Panc1 (cell line): ENCODE data around the gene ISCA2. TPM values are rescaled to one million over a fixed set of nuclear protein-coding genes. Genes with fewer than 3 reads are reported as not detected.
A peak's percentile ranks its signal among the peaks of the same experiment; 100 is the strongest.

Experiments
- ATAC-seq: fragments of 200-7000 bp; cut with Tn5 transposase; 2 replicates; pipeline ENCODE4 v1.9.1; 2020; ENCODE audit warnings: mild to moderate bottlenecking, moderate library complexity
- BruUV-seq: library from RNA; stranded (reverse); fragments of 400-500 nt; replicated peaks from 2 replicates; lab custom pipeline; 2021; lab: Mats Ljungman, UMichigan
- CTCF ChIA-PET: fragments of 300-600 bp; sonication (Branson Sonifier 250); formaldehyde crosslinking; loops from one replicate; lab custom pipeline; 2022; ENCODE audit warnings: antibody characterized with exemption; lab: Charles Lee
- POLR2A ChIA-PET: fragments of 300-600 bp; sonication (Branson Sonifier 250); formaldehyde crosslinking; loops from one replicate; lab custom pipeline; 2022; ENCODE audit warnings: antibody characterized with exemption; lab: Charles Lee
- DNase-seq: peaks from one replicate; pipeline ENCODE4 v3.0.0-alpha.2; 2010; ENCODE audit warnings: low read depth, low spot score
- H3K27ac ChIP-seq: 2 replicates; pipeline ENCODE4 v1.5.1; 2011; ENCODE audit warnings: mild to moderate bottlenecking, low read length, inconsistent platforms
- H3K27me3 ChIP-seq: fragments of 200-500 bp; sonication (Bioruptor generic); 2 replicates; pipeline ENCODE4 v1.6.0; 2014; ENCODE audit warnings: low read length, inconsistent platforms; ENCODE audit not compliant: control insufficient read depth, insufficient read depth
- H3K36me3 ChIP-seq: fragments of 200-500 bp; sonication (Bioruptor generic); 2 replicates; pipeline ENCODE4 v1.5.1; 2014; ENCODE audit warnings: inconsistent platforms, mild to moderate bottlenecking, low read length, moderate library complexity; ENCODE audit not compliant: control insufficient read depth, insufficient read depth
- H3K4me1 ChIP-seq: 2 replicates; pipeline ENCODE4 v1.5.1; 2011; ENCODE audit warnings: inconsistent platforms, mild to moderate bottlenecking, low read length, moderate library complexity; ENCODE audit not compliant: control insufficient read depth, insufficient read depth
- H3K4me3 ChIP-seq, 2 experiments: 2 replicates each; pipeline ENCODE4 v1.5.1; 2011 to 2012; ENCODE audit warnings: low read depth in 2 of 2, low read length in 2 of 2, mild to moderate bottlenecking in 2 of 2, inconsistent platforms in 1 of 2, moderate library complexity in 1 of 2
- H3K9me3 ChIP-seq: fragments of 200-500 bp; sonication (Bioruptor generic); 2 replicates; pipeline ENCODE4 v1.5.1; 2014; ENCODE audit warnings: low read depth, mild to moderate bottlenecking, inconsistent platforms, low read length, moderate library complexity; ENCODE audit not compliant: control insufficient read depth, insufficient read depth
- CTCF ChIP-seq: fragments of 450-650 bp; IDR thresholded peaks from 2 replicates; pipeline ENCODE4 v1.5.1; 2017; ENCODE audit warnings: mild to moderate bottlenecking
- POLR2AphosphoS5 ChIP-seq: IDR thresholded peaks from 2 replicates; pipeline ENCODE4 v1.6.1; 2012; ENCODE audit warnings: mild to moderate bottlenecking, low read depth, low read length, moderate library complexity
- REST ChIP-seq, 2 experiments: IDR thresholded peaks; 2 replicates each; pipeline ENCODE4 v1.6.1; 2011 to 2012; ENCODE audit warnings: low read depth in 2 of 2, control low read depth in 1 of 2, low read length in 1 of 2, mild to moderate bottlenecking in 1 of 2, moderate library complexity in 1 of 2; ENCODE audit not compliant: insufficient read depth in 1 of 2
- SIN3A ChIP-seq: IDR thresholded peaks from 2 replicates; pipeline ENCODE4 v1.6.1; 2012; ENCODE audit warnings: low read depth, mild to moderate bottlenecking, low read length, moderate library complexity, borderline replicate concordance; ENCODE audit not compliant: insufficient read depth
- TCF7L2 ChIP-seq: IDR thresholded peaks from 2 replicates; pipeline ENCODE4 v1.6.1; 2011; ENCODE audit warnings: mild to moderate bottlenecking, low read depth, low read length, inconsistent platforms
- in situ Hi-C: cut with HindIII; loops from 2 replicates; pipeline ENCODE4 v1.10.0; 2016; ENCODE audit warnings: low sequenced_read_pairs, low pct_unique_long_range_greater_than_20kb
- intact Hi-C: fragments of 100-400 bp; cut with micrococcal nuclease; formaldehyde crosslinking; loops from one replicate; pipeline ENCODE4 v1.10.0; 2022; ENCODE audit not compliant: unreplicated experiment
- total RNA-seq: library from RNA; stranded (reverse); gene quantifications from one replicate; pipeline ENCODE4 v1.2.1, GENCODE V29; 2021; ENCODE audit not compliant: unreplicated experiment

The ISCA2 gene
- total RNA-seq, 1 experiment from 2014 or later: 26.1 TPM

GRCh38 chr14:74490486-74490885 lies 3.1 kb upstream of the ISCA2 start:
- intact Hi-C loops (no loop called here), in situ Hi-C loops (no loop called here)
- H3K9me3 ChIP-seq: no peaks in the 10 kb centered on the region
- peaks cover 3% of the 10 kb centered on the region; the same call in 1 of the 2 replicates for H3K36me3 ChIP-seq
- ATAC-seq (no peak), DNase-seq (no peak)
- no peak overlapping the region for H3K27ac ChIP-seq
- H3K4me1 ChIP-seq: peaks cover 9% of the 10 kb centered on the region
- no peak overlapping the region for H3K4me3 ChIP-seq
- BruUV-seq: no TSS peak
- ChIA-PET POLR2A (no interaction called here), CTCF (no interaction called here)
- no peak for TF ChIP-seq POLR2AphosphoS5
- no peak for TF ChIP-seq REST (IDR thresholded peaks at IDR 0.05; ENCODE audit: insufficient read depth in 1 of 2, low read depth in 2 of 2, low read length in 1 of 2)
- no peak for TF ChIP-seq TCF7L2
- no peak for TF ChIP-seq SIN3A
- no peak for TF ChIP-seq CTCF
- no peaks in the 10 kb centered on the region for H3K27me3 ChIP-seq

GRCh38 chr14:74491956-74492775 lies 1.4 kb upstream of the ISCA2 start:
- in situ Hi-C loops (no loop called here), intact Hi-C loops (no loop called here)
- Histone ChIP-seq H3K4me3 (peak overlapping the region; percentile 87 to 91), H3K27ac (peak overlapping the region; percentile 74), H3K36me3 (peaks cover 3% of the 10 kb centered on the region; the same call in 1 of the 2 replicates), H3K9me3 (no peaks in the 10 kb centered on the region), H3K27me3 (no peaks in the 10 kb centered on the region), H3K4me1 (peaks cover 9% of the 10 kb centered on the region)
- ChIA-PET POLR2A (interaction anchor here (0.6 kb wide), 1 partner anchor 208 kb away, joined by 3 read pairs; no protein-coding TSS in a partner anchor), CTCF (no interaction called here)
- ATAC-seq (no peak), DNase-seq (no peak)
- no peak for TF ChIP-seq SIN3A
- TF ChIP-seq CTCF: peak; percentile 54
- BruUV-seq: TSS peak; percentile 79
